Tibial artery (tissue), 4 donors: Measurements from ENCODE around the gene IMP4.

ENCODE experiments used
- DNase-seq, 2 donors: peaks; one replicate each; pipeline ENCODE4 v3.0.0-alpha.2; 2019
- H3K27ac ChIP-seq, 2 donors: fragments of 200-600 bp; sonication (generic) in 1 of 2; 1 replicate in 1 of 2; 2 replicates in 1 of 2; pipeline ENCODE4 v1.5.1; 2018 to 2019; ENCODE audit warnings: mild to moderate bottlenecking in 1 of 2
- H3K27me3 ChIP-seq, 2 donors: fragments of 200-600 bp; sonication (generic) in 1 of 2; one replicate each; pipeline versions ENCODE4 v1.5.1 to v1.6.0; 2016 to 2019
- H3K36me3 ChIP-seq, 3 donors: fragments of 200-600 bp; sonication (generic) in 2 of 3; one replicate each; pipeline ENCODE4 v1.5.1; 2016 to 2019; ENCODE audit warnings: mild to moderate bottlenecking in 2 of 3
- H3K4me1 ChIP-seq, 4 donors: fragments of 200-600 bp; sonication (generic) in 2 of 4; 1 replicate in 3 of 4; 2 replicates in 1 of 4; pipeline ENCODE4 v1.5.1; 2016 to 2019
- H3K4me3 ChIP-seq, 2 donors: fragments of 200-600 bp; sonication (generic) in 1 of 2; 1 replicate in 1 of 2; 2 replicates in 1 of 2; pipeline ENCODE4 v1.5.1; 2018 to 2019; ENCODE audit warnings: mild to moderate bottlenecking in 2 of 2
- H3K9me3 ChIP-seq, 3 donors: fragments of 200-600 bp; sonication (generic) in 1 of 3; one replicate each; pipeline ENCODE4 v1.5.1; 2016 to 2019
- CTCF ChIP-seq, 2 experiments: fragments of 200-600 bp in 1 of 2; fragments of 450-650 bp in 1 of 2; IDR thresholded peaks; one replicate each; pipeline ENCODE4 v1.5.1; 2017 to 2019; ENCODE audit warnings: antibody characterized with exemption in 2 of 2, mild to moderate bottlenecking in 1 of 2, moderate library complexity in 1 of 2
- intact Hi-C: fragments of 100-400 bp; cut with DNase I; formaldehyde crosslinking; loops from one replicate; pipeline ENCODE4 v1.15.0; 2023; ENCODE audit warnings: low total_unique reads

Gene IMP4

DNA sequence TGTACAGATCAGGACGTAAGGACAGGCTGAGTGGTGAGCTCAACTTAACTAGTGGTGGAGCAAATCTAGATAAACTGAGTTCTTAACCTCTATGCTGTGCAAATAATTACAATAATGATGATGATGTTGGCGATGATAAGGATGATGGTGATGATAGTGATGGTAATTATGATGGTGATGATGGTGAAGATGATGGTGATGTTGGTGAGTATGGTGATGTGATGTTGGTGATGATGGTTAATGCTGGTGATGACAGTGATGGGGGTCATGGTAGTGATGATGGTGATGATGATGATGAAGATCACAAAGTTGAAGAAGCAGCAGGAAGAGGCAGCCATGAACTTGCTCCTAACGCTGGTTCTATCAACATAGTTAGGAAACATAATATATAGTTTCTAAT, 38.0 kb upstream of the IMP4 start:
- TF ChIP-seq CTCF (IDR thresholded peaks at IDR 0.05) = no peak
- Histone ChIP-seq H3K9me3 (no peaks in the 10 kb centered on the region), H3K4me3 (no peak overlapping the region), H3K4me1 (no peaks in the 10 kb centered on the region), H3K36me3 (no peaks in the 10 kb centered on the region), H3K27me3 (peaks cover 0 to 6% of the 10 kb centered on the region in 2 donors), H3K27ac (no peak overlapping the region)
- DNase-seq = no peak
- intact Hi-C loops = no loop called here

GRCh38 chr2:130307850-130308249, 34.8 kb upstream of the IMP4 start:
- no peak for DNase-seq
- Histone ChIP-seq H3K27ac (no peak overlapping the region), H3K36me3 (no peaks in the 10 kb centered on the region), H3K27me3 (no peaks in the 10 kb centered on the region), H3K4me3 (no peak overlapping the region), H3K9me3 (no peaks in the 10 kb centered on the region), H3K4me1 (no peaks in the 10 kb centered on the region)
- intact Hi-C loops = no loop called here
- TF ChIP-seq CTCF (IDR thresholded peaks at IDR 0.05) = no peak

DNA sequence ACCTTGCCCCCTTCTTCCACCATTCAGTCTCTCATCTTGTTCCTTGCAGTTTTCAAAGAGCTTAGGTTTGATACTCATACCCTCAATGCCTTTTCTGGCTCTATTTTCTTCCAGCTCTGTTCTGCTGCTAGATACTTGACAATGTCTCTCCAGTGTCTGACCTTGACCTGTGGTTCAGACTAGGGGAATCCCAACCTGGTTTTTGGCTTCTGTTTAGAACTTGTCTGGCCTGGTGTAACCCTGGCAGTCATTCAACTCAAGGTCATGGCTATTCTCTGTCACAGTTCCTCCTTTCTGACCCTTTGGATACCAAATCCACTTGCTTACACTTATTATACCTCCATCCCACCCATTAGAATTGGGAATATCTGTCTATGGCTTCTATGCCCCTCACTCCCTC, 31.8 kb upstream of the IMP4 start:
- Histone ChIP-seq H3K9me3 (no peaks in the 10 kb centered on the region), H3K27me3 (peaks cover 0 to 20% of the 10 kb centered on the region in 2 donors), H3K4me3 (no peak overlapping the region), H3K27ac (no peak overlapping the region), H3K4me1 (no peaks in the 10 kb centered on the region), H3K36me3 (no peaks in the 10 kb centered on the region)
- no peak for DNase-seq
- no peak for TF ChIP-seq CTCF (IDR thresholded peaks at IDR 0.05)
- intact Hi-C loops = no loop called here

- Histone ChIP-seq H3K27ac (no peak overlapping the region), H3K4me1 (no peaks in the 10 kb centered on the region), H3K9me3 (no peaks in the 10 kb centered on the region), H3K4me3 (no peak overlapping the region), H3K36me3 (no peaks in the 10 kb centered on the region), H3K27me3 (peaks cover 0 to 20% of the 10 kb centered on the region in 2 donors)
- intact Hi-C loops = no loop called here
- no peak for DNase-seq
- no peak for TF ChIP-seq CTCF (IDR thresholded peaks at IDR 0.05)
Observed at GRCh38 chr2:130313812-130314334, 28.8 kb upstream of the IMP4 start.

DNA sequence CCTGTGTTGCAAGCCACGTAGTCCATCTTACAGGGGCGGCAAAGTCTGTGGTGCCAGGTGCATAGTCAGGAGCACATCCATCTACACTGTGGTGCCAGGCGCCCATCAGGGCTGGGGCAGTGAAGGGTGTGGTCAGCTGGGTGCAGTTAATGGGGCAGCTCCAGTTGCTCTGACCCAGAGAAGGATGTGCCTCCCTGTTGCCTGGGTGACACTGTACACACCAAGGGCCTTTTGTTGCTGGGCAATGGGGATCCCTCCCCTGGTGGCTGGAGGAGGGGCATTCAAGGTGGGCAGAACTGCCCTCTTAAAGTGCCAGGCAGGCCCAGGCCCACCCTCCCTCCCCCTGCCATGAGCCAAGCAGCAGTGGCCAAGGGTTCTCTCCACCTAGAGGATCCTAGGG, 28.3 kb upstream of the IMP4 start:
- H3K27ac ChIP-seq = no peak overlapping the region
- DNase-seq = no peak
- no peak for TF ChIP-seq CTCF (IDR thresholded peaks at IDR 0.05)
- H3K4me1 ChIP-seq = no peaks in the 10 kb centered on the region
- intact Hi-C loops = no loop called here
- no peaks in the 10 kb centered on the region for H3K9me3 ChIP-seq
- no peak overlapping the region for H3K4me3 ChIP-seq
- no peaks in the 10 kb centered on the region for H3K36me3 ChIP-seq
- H3K27me3 ChIP-seq = peaks cover 0 to 20% of the 10 kb centered on the region in 2 donors

GRCh38 chr2:130316596-130316995, 26.1 kb upstream of the IMP4 start:
- H3K27ac ChIP-seq = no peak overlapping the region
- H3K36me3 ChIP-seq = no peaks in the 10 kb centered on the region
- no peak for DNase-seq
- no peaks in the 10 kb centered on the region for H3K4me1 ChIP-seq
- TF ChIP-seq CTCF (IDR thresholded peaks at IDR 0.05) = no peak
- H3K27me3 ChIP-seq = peaks cover 0 to 20% of the 10 kb centered on the region in 2 donors
- H3K4me3 ChIP-seq = no peak overlapping the region
- intact Hi-C loops = no loop called here
- no peaks in the 10 kb centered on the region for H3K9me3 ChIP-seq
